ENCODE results near the gene ARL6IP1.
A peak's percentile ranks its signal among the peaks of the same experiment; 100 is the strongest.

The ARL6IP1 gene

DNA sequence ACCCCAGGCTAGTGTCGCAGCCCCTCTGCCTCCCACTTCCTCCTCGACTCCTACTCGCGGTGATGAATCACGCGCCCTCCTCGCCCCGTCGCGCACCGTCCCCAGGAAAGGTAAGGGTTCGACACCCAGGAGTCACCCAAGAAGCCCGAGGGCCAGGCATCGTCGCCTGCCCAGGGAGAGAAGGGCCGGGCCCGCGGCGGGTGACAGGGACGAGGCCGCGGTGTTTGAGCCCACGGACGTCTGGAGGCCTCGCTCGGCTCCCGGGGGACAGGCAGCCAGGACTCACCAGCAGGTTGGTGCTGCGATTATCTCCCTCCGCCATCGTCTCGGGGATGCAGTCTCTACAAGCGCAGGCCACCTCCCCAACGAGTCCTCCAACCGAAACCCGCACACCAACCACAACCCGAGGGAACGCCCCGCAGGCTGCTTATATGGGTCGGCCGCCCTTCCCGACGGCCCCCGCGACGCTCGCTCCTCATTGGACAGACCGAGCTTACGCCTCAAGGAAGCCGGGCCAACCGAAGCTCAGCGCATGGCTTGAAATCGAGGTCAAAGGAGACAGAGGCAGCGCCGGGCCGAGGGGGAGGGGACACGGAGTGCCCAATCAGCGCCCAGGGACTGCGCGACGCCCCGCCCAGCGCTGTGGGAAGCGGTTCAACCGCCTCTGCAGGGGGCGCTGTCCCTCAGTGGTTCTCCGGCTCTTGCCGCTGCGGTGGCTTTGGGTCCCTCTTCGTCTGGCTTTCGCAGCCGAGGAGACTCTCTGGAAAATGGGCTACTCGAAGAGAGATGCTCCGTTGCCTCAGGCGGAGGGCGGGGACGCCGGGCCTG lies at the start of gene ARL6IP1:
ARL6IP1 (minus strand) TSS at position 405 of the 828 bp plus-strand sequence; CDS start at position 322, 83 bp downstream.
- Histone ChIP-seq H3K27me3 (ENCODE audit: insufficient read depth, low read depth) (no peaks in the 10 kb centered on the region), H3K27ac (peak within 1 kb of the TSS; percentile 53), H3K9ac (peak within 1 kb of the TSS; percentile 64), H3K4me3 (IDR thresholded peaks at IDR 0.05; ENCODE audit: insufficient read depth, low read depth, low read length) (no peak within 1 kb of the TSS), H3K79me2 (ENCODE audit: insufficient read depth, low read depth) (peaks cover 34% of the 10 kb centered on the region), H3K4me2 (peak within 1 kb of the TSS; percentile 50), H3K36me3 (ENCODE audit: insufficient read depth) (no peaks in the 10 kb centered on the region; the same call in 1 of the 2 replicates), H2AFZ (ENCODE audit: low read depth) (peak within 1 kb of the TSS; percentile 52), H4K20me1 (ENCODE audit: insufficient read depth) (0 out of 2 replicates have a peak, but pooled peaks cover 3% of the 10 kb centered on the region), H3K4me1 (ENCODE audit: low read depth, poor library complexity, severe bottlenecking) (peaks cover 32% of the 10 kb centered on the region)
- peak; percentile 84 for TF ChIP-seq CTCF (conservative IDR thresholded peaks at IDR 0.05; ENCODE audit: low read depth, low read length)

- TF ChIP-seq CTCF (conservative IDR thresholded peaks at IDR 0.05; ENCODE audit: low read depth, low read length), result no peak
- no peak overlapping the region for H2AFZ ChIP-seq (ENCODE audit: low read depth)
- H3K27me3 ChIP-seq (ENCODE audit: insufficient read depth, low read depth), result no peaks in the 10 kb centered on the region
- H3K27ac ChIP-seq, result no peak overlapping the region
- no peaks in the 10 kb centered on the region for H3K79me2 ChIP-seq (ENCODE audit: insufficient read depth, low read depth)
- no peak overlapping the region for H3K9ac ChIP-seq
- H3K4me3 ChIP-seq (IDR thresholded peaks at IDR 0.05; ENCODE audit: insufficient read depth, low read depth, low read length), result no peak overlapping the region
- no peaks in the 10 kb centered on the region for H4K20me1 ChIP-seq (ENCODE audit: insufficient read depth)
- H3K4me2 ChIP-seq, result no peak overlapping the region
- no peaks in the 10 kb centered on the region for H3K4me1 ChIP-seq (ENCODE audit: low read depth, poor library complexity, severe bottlenecking)
- peaks cover 17% of the 10 kb centered on the region; the same call in 1 of the 2 replicates for H3K36me3 ChIP-seq (ENCODE audit: insufficient read depth)
Observed at GRCh38 chr16:18846416-18846815, 45.1 kb upstream of the ARL6IP1 start.

GRCh38 chr16:18842565-18842964 lies 41.2 kb upstream of the ARL6IP1 start:
- Histone ChIP-seq H4K20me1 (ENCODE audit: insufficient read depth) (no peaks in the 10 kb centered on the region), H3K4me3 (IDR thresholded peaks at IDR 0.05; ENCODE audit: insufficient read depth, low read depth, low read length) (no peak overlapping the region), H3K79me2 (ENCODE audit: insufficient read depth, low read depth) (no peaks in the 10 kb centered on the region), H3K4me1 (ENCODE audit: low read depth, poor library complexity, severe bottlenecking) (no peaks in the 10 kb centered on the region), H3K27ac (no peak overlapping the region), H3K36me3 (ENCODE audit: insufficient read depth) (peaks cover 10% of the 10 kb centered on the region; the same call in 1 of the 2 replicates), H3K4me2 (no peak overlapping the region), H2AFZ (ENCODE audit: low read depth) (no peak overlapping the region), H3K9ac (no peak overlapping the region), H3K27me3 (ENCODE audit: insufficient read depth, low read depth) (no peaks in the 10 kb centered on the region)
- no peak for TF ChIP-seq CTCF (conservative IDR thresholded peaks at IDR 0.05; ENCODE audit: low read depth, low read length)

- Histone ChIP-seq H3K9ac (no peak overlapping the region), H3K4me1 (ENCODE audit: low read depth, poor library complexity, severe bottlenecking) (peaks cover 1% of the 10 kb centered on the region), H3K4me2 (no peak overlapping the region), H3K27ac (no peak overlapping the region), H3K36me3 (ENCODE audit: insufficient read depth) (peaks cover 16% of the 10 kb centered on the region; the same call in 1 of the 2 replicates), H2AFZ (ENCODE audit: low read depth) (no peak overlapping the region), H3K27me3 (ENCODE audit: insufficient read depth, low read depth) (no peaks in the 10 kb centered on the region), H3K4me3 (IDR thresholded peaks at IDR 0.05; ENCODE audit: insufficient read depth, low read depth, low read length) (no peak overlapping the region), H4K20me1 (ENCODE audit: insufficient read depth) (no peaks in the 10 kb centered on the region), H3K79me2 (ENCODE audit: insufficient read depth, low read depth) (no peaks in the 10 kb centered on the region)
- no peak for TF ChIP-seq CTCF (conservative IDR thresholded peaks at IDR 0.05; ENCODE audit: low read depth, low read length)
Observed at GRCh38 chr16:18841833-18842525, 40.6 kb upstream of the ARL6IP1 start.
